ENCODE results near the gene CORO1C. TPM values are rescaled to one million over a fixed set of nuclear protein-coding genes. Genes with fewer than 3 reads are reported as not detected.

The CORO1C gene
- total and polyA plus RNA-seq, 2 donors (not counting 3 experiments of a cell fraction or from before 2014, with no cell fraction given) = 150 to 240 TPM

GRCh38 chr12:108598553-108599250 lies 132.6 kb downstream of the CORO1C start:
- Histone ChIP-seq H4K20me1 (replicated peaks; ENCODE audit: control insufficient read depth, extremely low read depth, insufficient read depth, low read length) (no peaks in the 10 kb centered on the region), H3K4me1 (ENCODE audit: control insufficient read depth, extremely low read depth, insufficient read depth, low read length) (no peaks in the 10 kb centered on the region), H3K9me3 (replicated peaks; ENCODE audit: control insufficient read depth, insufficient read depth, low read length) (no peaks in the 10 kb centered on the region), H3K27me3 (ENCODE audit: control insufficient read depth in 2 of 2, insufficient read depth in 2 of 2, low read length in 2 of 2) (no peaks in the 10 kb centered on the region), H3K4me3 (replicated peaks in 1 of 3; ENCODE audit: insufficient read depth in 1 of 3, low read depth in 1 of 3, low read length in 3 of 3) (no peak overlapping the region), H2AFZ (ENCODE audit: low read depth, low read length) (no peak overlapping the region), H3K79me2 (ENCODE audit: control insufficient read depth, insufficient read depth, low read length) (no peaks in the 10 kb centered on the region), H3K9me1 (replicated peaks; ENCODE audit: control insufficient read depth, extremely low read depth, insufficient read depth, low read length) (no peaks in the 10 kb centered on the region), H3K9ac (replicated peaks; ENCODE audit: extremely low read depth, insufficient read depth, low read length) (no peak overlapping the region), H3K36me3 (ENCODE audit: control insufficient read depth in 2 of 2, extremely low read depth in 1 of 2, insufficient read depth in 2 of 2, low read length in 2 of 2) (no peaks in the 10 kb centered on the region), H3K4me2 (ENCODE audit: insufficient read depth, low read length) (no peak overlapping the region), H3K27ac (ENCODE audit: insufficient read depth, low read depth, low read length) (no peak overlapping the region)
- BruUV-seq (replicated peaks) = no TSS peak
- no peak for FAIRE-seq
- DNase-seq (ENCODE audit: low read depth, low spot score) = no peak
- TF ChIP-seq MYC (IDR thresholded peaks at IDR 0.05; ENCODE audit: low read depth, low read length) (no peak), POLR2A (IDR thresholded peaks at IDR 0.05; ENCODE audit: low read depth, low read length) (no peak), EZH2 (IDR thresholded peaks at IDR 0.05; ENCODE audit: borderline replicate concordance, low read depth, low read length, severe bottlenecking) (no peak), FOS (IDR thresholded peaks at IDR 0.05; ENCODE audit: borderline replicate concordance, insufficient read depth, low read length) (no peak), GATA2 (IDR thresholded peaks at IDR 0.05; ENCODE audit: insufficient read depth, insufficient read length, low read depth, low read length) (no peak), JUN (IDR thresholded peaks at IDR 0.05; ENCODE audit: borderline replicate concordance, insufficient read depth, insufficient read length, low read depth) (no peak), CTCF (IDR thresholded peaks at IDR 0.05; ENCODE audit: extremely low read depth in 1 of 2, insufficient read depth in 1 of 2, low read depth in 1 of 2, low read length in 2 of 2) (no peak), POLR2AphosphoS5 (IDR thresholded peaks at IDR 0.05; ENCODE audit: insufficient read depth, low read depth, low read length) (no peak)
- TF ChIP-seq, protein P1, sequence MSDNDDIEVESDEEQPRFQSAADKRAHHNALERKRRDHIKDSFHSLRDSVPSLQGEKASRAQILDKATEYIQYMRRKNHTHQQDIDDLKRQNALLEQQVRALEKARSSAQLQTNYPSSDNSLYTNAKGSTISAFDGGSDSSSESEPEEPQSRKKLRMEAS (IDR thresholded peaks at IDR 0.05; ENCODE audit: insufficient read depth, insufficient read length) = no peak
- POLR2A ChIA-PET = interaction anchor here (0.6 kb wide), 1 partner anchor 64 kb away, joined by 3 read pairs; no protein-coding TSS in a partner anchor
- CTCF ChIA-PET = no interaction called here
- dilution Hi-C loops (cut with MboI; ENCODE audit: extremely low pct_ligation_motif_present, low sequenced_read_pairs) (no loop called here), intact Hi-C loops (cut with micrococcal nuclease) (no loop called here)

Measured in endothelial cell of umbilical vein (primary cell).